ENCODE results near the gene SPG21.

GRCh38 chr15:65004993-65005392, 15.3 kb upstream of the SPG21 start:
- no peak for TF ChIP-seq CTCF (IDR thresholded peaks at IDR 0.05)
- no peak for TF ChIP-seq POLR2A (IDR thresholded peaks at IDR 0.05)
